HepG2 (cell line): Measurements from ENCODE around the gene RPL18. TPM values are rescaled to one million over a fixed set of nuclear protein-coding genes. Genes with fewer than 3 reads are reported as not detected.
A peak's percentile ranks its signal among the peaks of the same experiment; 100 is the strongest.

Source experiments
- ATAC-seq: fragments of 200-7000 bp; cut with Tn5 transposase; 3 replicates; pipeline ENCODE4 v1.9.1; 2020; ENCODE audit warnings: mild to moderate bottlenecking, moderate library complexity
- BruUV-seq: library from RNA; stranded (reverse); fragments of 400-500 nt; replicated peaks from 2 replicates; lab custom pipeline; 2021; lab: Mats Ljungman, UMichigan
- CTCF ChIA-PET: fragments of 300-600 bp; formaldehyde crosslinking; extraction: SDS; loops from one replicate; lab custom pipeline; 2021; ENCODE audit warnings: low total read pairs, inconsistent platforms, low intra/inter-chr PET ratio; lab: Yijun Ruan, JAX
- POLR2A ChIA-PET: fragments of 350-600 bp; sonication (Branson Sonifier 250); formaldehyde crosslinking; loops from one replicate; lab custom pipeline; 2020; ENCODE audit warnings: antibody characterized with exemption, inconsistent platforms; lab: Yijun Ruan, JAX
- DNase-seq: peaks from one replicate; pipeline ENCODE4 v3.0.0-alpha.2; 2015; ENCODE audit warnings: low spot score
- FAIRE-seq: peaks from 3 replicates; lab custom pipeline; 2011; peaks lifted over from hg19 to GRCh38; lab: Jason Lieb, UNC
- H2AFZ ChIP-seq: one replicate; pipeline ENCODE4 v1.6.1; 2011; ENCODE audit warnings: low read length, inconsistent platforms
- H3K27ac ChIP-seq: fragments of 300-600 bp; 3 replicates; pipeline ENCODE4 v1.8.0; 2011; ENCODE audit warnings: mixed run types, mild to moderate bottlenecking, mixed read lengths, low read length, inconsistent platforms; ENCODE audit not compliant: insufficient read depth; ENCODE audit errors: extremely low read length
- H3K27me3 ChIP-seq, 2 experiments: fragments of 200-600 bp in 1 of 2; 2 replicates in 1 of 2; 3 replicates in 1 of 2; pipeline versions ENCODE4 v1.6.0 to v1.8.0; 2011; ENCODE audit warnings: low read length in 2 of 2, mild to moderate bottlenecking in 2 of 2, moderate library complexity in 2 of 2, inconsistent platforms in 1 of 2; ENCODE audit not compliant: insufficient read depth in 2 of 2, control insufficient read depth in 1 of 2
- H3K36me3 ChIP-seq, 2 experiments: fragments of 200-600 bp in 1 of 2; replicated peaks in 1 of 2; 2 replicates in 1 of 2; 3 replicates in 1 of 2; pipeline versions ENCODE4 v1.5.1 to v1.8.0; 2011; ENCODE audit warnings: low read length in 2 of 2, inconsistent platforms in 1 of 2; ENCODE audit not compliant: insufficient read depth in 2 of 2, control insufficient read depth in 1 of 2
- H3K4me1 ChIP-seq: 2 replicates; pipeline ENCODE4 v1.5.1; 2012; ENCODE audit warnings: low read length, inconsistent platforms; ENCODE audit not compliant: insufficient read depth
- H3K4me2 ChIP-seq: 2 replicates; pipeline ENCODE4 v1.6.0; 2011; ENCODE audit warnings: low read depth, low read length, inconsistent platforms
- H3K4me3 ChIP-seq, 3 experiments: fragments of 200-600 bp in 1 of 3; sonication (generic), shearing (Covaris generic) in 1 of 3; replicated peaks in 1 of 3; 2 replicates each; pipeline ENCODE4 v1.5.1; 2011 to 2016; ENCODE audit warnings: low read length in 3 of 3, inconsistent platforms in 2 of 3, low read depth in 2 of 3, mild to moderate bottlenecking in 2 of 3, control low read depth in 1 of 3, mixed read lengths in 1 of 3; ENCODE audit not compliant: insufficient read depth in 1 of 3
- H3K79me2 ChIP-seq: one replicate; pipeline ENCODE4 v1.6.1; 2011; ENCODE audit warnings: low read length, inconsistent platforms; ENCODE audit not compliant: insufficient read depth
- H3K9ac ChIP-seq: 2 replicates; pipeline ENCODE4 v1.6.0; 2011; ENCODE audit warnings: mild to moderate bottlenecking, low read depth, low read length, inconsistent platforms; ENCODE audit not compliant: insufficient read depth
- H3K9me3 ChIP-seq: 2 replicates; pipeline ENCODE4 v1.5.1; 2012; ENCODE audit warnings: mild to moderate bottlenecking, low read length
- H4K20me1 ChIP-seq: 2 replicates; pipeline ENCODE4 v1.6.0; 2011; ENCODE audit warnings: inconsistent platforms, mild to moderate bottlenecking, low read length, moderate library complexity; ENCODE audit not compliant: insufficient read depth
- DNMT1 ChIP-seq: sonication (generic); formaldehyde crosslinking; IDR thresholded peaks from 2 replicates; pipeline ENCODE4 v1.5.1; 2020; ENCODE audit warnings: mild to moderate bottlenecking, missing genetic modification reagents
- NFATC3 ChIP-seq: sonication (generic); formaldehyde crosslinking; IDR thresholded peaks from 2 replicates; pipeline ENCODE4 v1.5.1; 2020; ENCODE audit warnings: mild to moderate bottlenecking, missing genetic modification reagents
- NKX3-1 ChIP-seq: sonication (generic); formaldehyde crosslinking; IDR thresholded peaks from 2 replicates; pipeline ENCODE4 v1.5.0; 2020; ENCODE audit warnings: missing genetic modification reagents
- PRMT3 ChIP-seq: sonication (generic); formaldehyde crosslinking; IDR thresholded peaks from 2 replicates; pipeline ENCODE4 v1.8.1; 2022; ENCODE audit warnings: low read depth, mild to moderate bottlenecking, moderate library complexity, missing genetic modification reagents, borderline replicate concordance
- RELA ChIP-seq: sonication (generic); formaldehyde crosslinking; IDR thresholded peaks from 2 replicates; pipeline ENCODE4 v1.4.0; 2020; ENCODE audit warnings: missing genetic modification reagents
- SRY ChIP-seq: sonication (generic); formaldehyde crosslinking; IDR thresholded peaks from 2 replicates; pipeline ENCODE4 v1.8.0; 2022; ENCODE audit warnings: mild to moderate bottlenecking, missing genetic modification reagents
- TAF15 ChIP-seq: fragments of 200-400 bp; formaldehyde crosslinking; IDR thresholded peaks from one replicate; pipeline ENCODE4 v1.6.1; 2018; ENCODE audit warnings: mild to moderate bottlenecking, low read depth, low read length; ENCODE audit not compliant: poor library complexity, severe bottlenecking
- ZBTB46 ChIP-seq: sonication (generic); formaldehyde crosslinking; IDR thresholded peaks from 2 replicates; pipeline ENCODE4 v1.4.0; 2020; ENCODE audit warnings: mild to moderate bottlenecking, missing genetic modification reagents, borderline replicate concordance
- ZC3H4 ChIP-seq: sonication (generic); formaldehyde crosslinking; IDR thresholded peaks from 2 replicates; pipeline ENCODE4 v1.4.0; 2020; ENCODE audit warnings: missing genetic modification reagents, borderline replicate concordance
- ZNF543 ChIP-seq: sonication (generic); formaldehyde crosslinking; IDR thresholded peaks from 2 replicates; pipeline ENCODE4 v1.4.0; 2020; ENCODE audit warnings: mild to moderate bottlenecking, missing genetic modification reagents
- ZNF552 ChIP-seq: sonication (generic); formaldehyde crosslinking; IDR thresholded peaks from 2 replicates; pipeline ENCODE4 v1.9.0; 2022; ENCODE audit warnings: missing genetic modification reagents, mild to moderate bottlenecking, borderline replicate concordance
- ZNF576 ChIP-seq: sonication (generic); formaldehyde crosslinking; IDR thresholded peaks from 2 replicates; pipeline ENCODE4 v1.4.0; 2020; ENCODE audit warnings: mild to moderate bottlenecking, missing genetic modification reagents
- ZNF629 ChIP-seq: sonication (generic); formaldehyde crosslinking; conservative IDR thresholded peaks from 2 replicates; pipeline ENCODE4 v1.5.0; 2020; ENCODE audit warnings: missing genetic modification reagents
- ZNF883 ChIP-seq: sonication (generic); formaldehyde crosslinking; IDR thresholded peaks from 2 replicates; pipeline ENCODE4 v1.5.1; 2020; ENCODE audit warnings: mild to moderate bottlenecking, missing genetic modification reagents; ENCODE audit errors: not compliant biosample characterization
- ZSCAN20 ChIP-seq: sonication (generic); formaldehyde crosslinking; IDR thresholded peaks from 2 replicates; pipeline ENCODE4 v1.4.0; 2020; ENCODE audit warnings: missing genetic modification reagents, mild to moderate bottlenecking, borderline replicate concordance
- WGBS: methylation state at CpG from one replicate; pipeline ENCODE4 v1.1.6; 2017; ENCODE audit warnings: low lambda C conversion rate; 5-methylcytosine and 5-hydroxymethylcytosine counted together
- in situ Hi-C: cut with HindIII; loops from 2 replicates; pipeline ENCODE4 v1.10.0; 2017; ENCODE audit warnings: low pct_unique_long_range_greater_than_20kb; ENCODE audit not compliant: extremely low pct_ligation_motif_present
- intact Hi-C: fragments of 100-400 bp; cut with micrococcal nuclease; formaldehyde crosslinking; loops from one replicate; pipeline ENCODE4 v1.10.0; 2022; ENCODE audit not compliant: unreplicated experiment
- polyA plus RNA-seq, 8 experiments: library from polyadenylated mRNA; depleted of rRNA in 3 of 8; stranded (reverse) in 7 of 8; unstranded in 1 of 8; fragments of >200 nt; fragmentation: Illumina TruSeq in 4 of 8; extraction: Trizol in 4 of 8; gene quantifications; 2 replicates each; pipeline versions ENCODE4 v1.2.1 to v1.2.3, GENCODE V29; 2011 to 2016; ENCODE audit warnings: low read depth in 4 of 8, missing spikeins in 1 of 8, mixed read lengths in 1 of 8; ENCODE audit not compliant: insufficient read depth in 1 of 8
- total RNA-seq, 5 experiments: library from RNA; depleted of rRNA; stranded (reverse); fragments of >200 nt; fragmentation: Illumina TruSeq; extraction: Trizol; gene quantifications; 2 replicates each; pipeline ENCODE4 v1.2.3, GENCODE V29; 2016; ENCODE audit warnings: low read depth in 1 of 5

The RPL18 gene
- total and polyA plus RNA-seq, 2 of the 13 experiments (the other 11 are each of a cell fraction or from before 2014, with no cell fraction given) = 1,485 to 1,639 TPM

GRCh38 chr19:48641850-48642249, 22.9 kb upstream of the RPL18 start:
- peaks cover 1 to 8% of the 10 kb centered on the region in 2 experiments; a peak in 4 of 5 replicates for H3K27me3 ChIP-seq
- BruUV-seq = no TSS peak
- no peak for FAIRE-seq
- H3K4me3 ChIP-seq = no peak overlapping the region
- CTCF ChIA-PET = no interaction called here
- no peak for DNase-seq
- H3K79me2 ChIP-seq = no peaks in the 10 kb centered on the region
- H4K20me1 ChIP-seq = no peaks in the 10 kb centered on the region
- intact Hi-C loops (no loop called here), in situ Hi-C loops (no loop called here)
- 48% methylated on average over 2 of the region's 2 CpGs for WGBS
- TF ChIP-seq DNMT1 (no peak), ZNF552 (CRISPR knock-in tag) (no peak), ZNF543 (CRISPR knock-in tag) (no peak)
- H3K36me3 ChIP-seq = no peaks in the 10 kb centered on the region
- no peaks in the 10 kb centered on the region for H3K9me3 ChIP-seq
- POLR2A ChIA-PET = interaction anchor here (1.1 to 1.6 kb wide), 2 partner anchors 23 kb away, joined by 3 to 4 read pairs; partner anchors contain the start of genes RPL18 and SPHK2
- H3K4me2 ChIP-seq = no peak overlapping the region
- no peak overlapping the region for H2AFZ ChIP-seq
- H3K9ac ChIP-seq = no peak overlapping the region
- no peak for ATAC-seq
- no peak overlapping the region for H3K27ac ChIP-seq
- H3K4me1 ChIP-seq = peaks cover 47% of the 10 kb centered on the region

- no peaks in the 10 kb centered on the region for H3K9me3 ChIP-seq
- 40% methylated on average over 32 of the region's 33 CpGs for WGBS
- no peak overlapping the region for H3K27ac ChIP-seq
- H3K9ac ChIP-seq = no peak overlapping the region
- H3K4me1 ChIP-seq = peaks cover 48% of the 10 kb centered on the region
- H3K27me3 ChIP-seq = peaks cover 0 to 8% of the 10 kb centered on the region in 2 experiments; a peak in 3 of 5 replicates
- no peak for DNase-seq
- peak overlapping the region; percentile 51 for H3K4me2 ChIP-seq
- in situ Hi-C loops (no loop called here), intact Hi-C loops (no loop called here)
- FAIRE-seq = no peak
- no peaks in the 10 kb centered on the region for H4K20me1 ChIP-seq
- no TSS peak for BruUV-seq
- ChIA-PET POLR2A (interaction anchor here (1.0 kb wide), 1 partner anchor 21 kb away, joined by 4 read pairs; the partner anchor contains the start of genes RPL18 and SPHK2), CTCF (no interaction called here)
- H2AFZ ChIP-seq = no peak overlapping the region
- H3K36me3 ChIP-seq = no peaks in the 10 kb centered on the region
- H3K79me2 ChIP-seq = no peaks in the 10 kb centered on the region
- peak overlapping the region in 1 of 3 experiments; percentile 29; a peak in 1 of 6 replicates for H3K4me3 ChIP-seq
- no peak for ATAC-seq
- TF ChIP-seq ZC3H4 (CRISPR knock-in tag) (no peak), ZSCAN20 (CRISPR knock-in tag) (no peak), ZNF883 (CRISPR knock-in tag) (no peak), ZNF576 (CRISPR knock-in tag) (no peak), NKX3-1 (CRISPR knock-in tag) (no peak), TAF15 (no peak), SRY (CRISPR knock-in tag) (no peak), NFATC3 (no peak), RELA (CRISPR knock-in tag) (no peak), PRMT3 (no peak), ZNF629 (CRISPR knock-in tag) (no peak), ZBTB46 (no peak)
Measured at GRCh38 chr19:48639483-48640375, 20.8 kb upstream of the RPL18 start.
